ENCODE measurements around the gene MAP3K2.
A peak's percentile ranks its signal among the peaks of the same experiment; 100 is the strongest.

Gene MAP3K2

DNA sequence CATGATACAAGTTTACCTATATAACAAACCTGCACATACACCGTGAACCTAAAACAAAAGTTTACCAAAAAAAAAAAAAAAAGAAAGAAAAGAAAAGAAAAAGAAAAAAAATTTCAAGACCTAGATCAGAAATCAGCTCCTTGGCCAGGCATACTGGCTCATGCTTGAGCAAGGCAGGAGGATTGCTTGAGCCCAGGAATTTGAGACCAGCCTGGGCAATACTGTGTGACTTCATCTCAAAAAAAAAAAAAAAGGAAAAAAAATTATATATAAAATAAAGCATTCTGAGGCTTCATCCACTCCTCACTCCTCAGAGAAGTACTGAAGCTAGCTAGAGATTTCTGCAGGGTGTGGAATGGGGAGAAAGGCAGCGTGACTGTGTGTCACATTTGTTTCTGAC lies 18.7 kb upstream of the MAP3K2 start:
- DNase-seq = no peak

DNA sequence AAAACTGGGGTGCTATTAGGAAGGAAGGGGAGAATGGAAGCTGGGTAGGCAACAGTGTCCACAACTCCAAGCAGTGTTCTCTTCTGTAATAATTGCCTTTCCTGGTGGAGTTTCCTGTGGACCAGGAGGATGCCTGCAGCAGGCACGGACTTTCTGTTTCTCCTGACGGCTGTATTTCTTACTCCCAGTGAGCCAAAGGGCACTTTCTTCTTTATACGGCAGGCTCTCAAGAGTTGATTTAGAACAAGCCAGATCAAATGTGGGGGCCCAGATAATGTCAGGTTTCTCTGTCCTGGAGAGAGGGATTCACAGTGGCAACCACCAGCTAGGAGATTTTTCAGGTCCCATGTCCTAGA lies 17.5 kb upstream of the MAP3K2 start:
- DNase-seq = no peak

DNA sequence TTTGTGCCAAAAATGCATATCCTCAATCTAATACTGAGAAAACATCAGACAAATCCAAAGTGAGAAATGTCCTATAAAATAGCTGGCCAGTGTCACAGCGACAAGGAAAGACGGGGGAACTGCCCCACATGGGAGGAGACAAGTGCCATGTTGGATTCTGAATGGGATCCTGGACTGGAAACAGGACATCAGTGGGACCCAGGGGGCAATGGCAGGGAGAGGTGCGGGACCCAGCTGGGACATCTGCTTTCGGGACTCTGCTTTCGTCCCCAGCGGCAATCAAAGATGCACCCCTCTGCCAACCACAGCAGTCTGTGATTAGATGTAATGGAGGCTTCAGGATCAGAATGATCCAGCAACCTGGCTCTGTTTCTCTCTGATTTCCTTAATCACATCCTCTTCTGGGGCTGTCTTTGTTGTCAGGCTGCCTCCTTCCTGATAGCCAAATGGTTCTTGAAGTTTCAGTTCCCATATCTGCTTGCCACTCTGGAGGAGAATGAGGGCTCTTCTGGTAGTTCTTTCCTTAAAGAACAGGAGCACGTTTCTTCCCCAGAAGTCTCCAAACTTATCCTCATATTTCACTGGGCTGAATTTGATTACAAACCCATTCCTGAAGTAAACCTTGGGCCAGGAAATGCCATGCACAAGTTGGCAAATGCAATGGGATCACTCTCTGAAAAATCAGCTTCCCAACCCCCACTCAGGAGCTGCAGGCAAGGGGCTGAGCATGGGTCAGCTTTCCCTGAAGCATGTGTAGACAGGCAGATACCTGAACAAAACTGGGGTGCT lies 16.9 kb upstream of the MAP3K2 start:
- DNase-seq = no peak

GRCh38 chr2:127403460-127403859 lies 15.7 kb upstream of the MAP3K2 start:
- no peak for DNase-seq

DNA sequence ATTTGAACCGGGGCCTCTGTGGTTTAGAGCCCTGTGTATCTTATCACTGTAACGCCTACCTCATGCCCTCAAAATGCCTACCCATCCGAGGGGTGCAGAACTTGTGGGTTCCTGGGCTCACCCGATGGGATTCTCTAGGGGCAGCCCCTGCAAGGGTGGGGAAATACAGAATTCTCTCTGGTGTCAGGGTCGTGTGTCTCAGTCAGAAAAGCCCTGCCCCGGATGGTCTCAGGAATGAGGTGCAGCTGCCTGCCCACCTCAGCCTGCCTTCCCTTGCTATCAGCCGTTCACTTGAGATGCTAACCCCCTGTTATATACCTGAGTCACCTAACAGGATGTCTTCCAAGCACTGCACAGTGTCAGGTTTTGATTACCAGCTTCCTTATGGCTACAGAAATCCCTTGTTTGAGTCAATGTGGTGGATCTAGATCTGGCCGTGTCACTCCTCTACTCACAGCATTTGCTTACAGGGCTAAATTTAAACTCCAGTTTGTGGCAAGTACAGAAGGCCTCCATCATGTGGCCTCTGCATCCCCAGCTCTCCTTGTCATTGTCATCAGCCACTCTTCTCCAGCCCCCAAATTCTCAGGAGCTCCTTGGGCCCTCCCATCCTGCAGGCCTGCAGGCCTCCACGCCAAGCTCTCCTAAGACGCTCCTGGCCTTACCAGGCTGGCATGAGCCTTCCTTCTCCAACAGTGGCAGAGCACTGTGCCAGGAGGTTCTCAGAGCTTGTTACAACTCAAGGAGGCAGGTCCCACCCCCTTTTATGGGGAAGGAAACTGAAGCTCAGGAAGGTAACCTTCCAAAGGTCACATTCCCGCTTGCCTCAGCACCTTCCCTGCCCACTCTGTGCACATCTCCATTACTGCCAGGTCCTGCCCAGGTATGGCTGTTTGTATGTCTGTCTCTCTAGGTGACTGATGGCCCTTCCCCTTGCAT lies 14.3 kb upstream of the MAP3K2 start:
- no peak for DNase-seq

- no peak for DNase-seq
Observed at GRCh38 chr2:127400897-127401756, 13.4 kb upstream of the MAP3K2 start.

- no peak for DNase-seq
Observed at GRCh38 chr2:127400533-127400896, 12.7 kb upstream of the MAP3K2 start.

DNA sequence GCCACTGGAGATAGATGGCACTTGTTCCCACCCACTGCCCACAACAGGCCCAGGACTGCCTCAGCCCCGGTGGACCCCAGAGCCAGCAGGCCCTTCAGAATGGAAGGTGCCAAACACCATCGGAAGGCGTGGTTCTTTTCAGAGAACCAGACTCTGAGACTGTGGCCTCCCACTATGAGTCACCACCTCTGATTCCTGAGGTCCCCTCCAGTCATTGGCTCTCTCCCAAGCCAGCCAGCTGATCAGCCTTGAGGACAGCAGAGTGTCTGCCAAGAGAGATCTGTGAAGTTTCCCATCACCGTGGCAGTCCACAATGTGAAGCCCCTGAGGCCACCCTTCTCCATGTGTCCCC lies 10.4 kb upstream of the MAP3K2 start:
- peak; percentile 76 for DNase-seq

DNA sequence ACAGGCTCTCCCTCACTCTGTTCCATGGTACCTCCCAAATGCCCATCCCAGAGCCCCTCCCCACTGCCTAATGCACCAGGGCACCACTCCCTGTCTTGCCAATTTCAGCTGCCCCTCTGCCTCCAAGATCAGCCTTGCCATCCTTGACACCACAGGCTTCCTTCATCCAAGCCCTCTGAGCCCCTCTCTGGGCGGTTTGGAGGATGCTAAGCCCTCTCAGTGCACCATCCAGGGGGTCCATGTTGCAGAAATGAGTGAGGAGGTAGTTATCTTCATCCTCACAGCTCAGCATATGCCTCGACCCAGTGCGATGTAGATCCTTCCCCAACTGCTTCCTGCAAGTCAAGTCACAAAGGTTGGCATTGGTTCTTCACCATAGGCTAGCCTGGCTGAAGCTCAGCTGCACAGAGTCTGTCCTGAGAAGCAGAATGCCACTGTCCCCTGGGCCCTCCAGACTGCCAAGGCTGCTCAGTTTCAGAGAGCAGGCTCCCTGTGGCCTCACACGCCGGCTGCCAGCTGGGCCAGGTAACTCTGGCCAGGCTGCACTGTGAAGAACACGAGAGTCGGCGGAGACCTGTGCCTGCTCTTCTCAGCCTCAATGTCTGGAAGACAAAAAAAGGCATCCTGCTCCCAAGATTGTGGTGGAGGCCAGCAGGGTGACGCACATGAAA lies 9.9 kb upstream of the MAP3K2 start:
- DNase-seq = no peak

GRCh38 chr2:127394492-127394891 lies 6.7 kb upstream of the MAP3K2 start:
- no peak for DNase-seq

- DNase-seq = no peak
Observed at GRCh38 chr2:127392828-127393578, 5.2 kb upstream of the MAP3K2 start.

DNA sequence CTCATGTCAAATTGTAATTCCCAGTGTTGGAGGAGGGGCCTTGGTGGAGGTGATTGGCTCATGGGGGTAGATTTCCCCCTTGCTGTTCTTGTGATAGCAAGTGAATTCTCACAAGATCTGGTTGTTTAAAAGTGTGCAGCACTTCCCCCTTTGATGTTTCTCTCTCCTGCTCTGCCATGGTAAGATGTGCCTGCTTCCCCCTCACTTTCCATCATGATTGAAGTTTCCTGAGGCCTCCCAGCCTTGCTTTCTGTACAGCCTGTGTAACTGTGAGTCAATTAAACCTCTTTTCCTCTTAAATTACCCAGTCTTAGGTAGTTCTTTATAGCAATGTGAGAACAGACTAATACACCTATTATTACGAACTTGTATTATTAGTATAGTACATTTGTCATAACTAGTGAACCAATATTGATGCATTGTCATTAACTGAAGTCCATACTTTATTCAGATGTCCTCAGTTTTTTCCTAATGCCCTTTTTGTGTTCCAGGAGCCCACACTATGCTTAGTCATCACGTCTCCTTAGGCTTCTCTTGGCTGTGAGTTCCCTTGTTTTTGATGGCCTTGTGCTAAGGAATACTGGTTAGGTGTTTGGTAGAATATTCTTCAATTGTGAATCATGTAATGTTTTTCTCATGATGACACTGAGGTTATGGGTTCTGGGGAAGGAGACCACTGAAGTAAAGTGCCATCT lies 4.5 kb upstream of the MAP3K2 start:
- no peak for DNase-seq

- DNase-seq = no peak
Observed at GRCh38 chr2:127389778-127390435, 2.1 kb upstream of the MAP3K2 start.

GRCh38 chr2:127388423-127389164 lies 819 bp upstream of the MAP3K2 start:
- DNase-seq = no peak

GRCh38 chr2:127386764-127387654 lies 766 bp downstream of the MAP3K2 start:
- peak; percentile 75 for DNase-seq

- no peak for DNase-seq
Observed at GRCh38 chr2:127386246-127386645, 1.5 kb downstream of the MAP3K2 start.

GRCh38 chr2:127384529-127384928 lies 3.2 kb downstream of the MAP3K2 start:
- no peak for DNase-seq

DNA sequence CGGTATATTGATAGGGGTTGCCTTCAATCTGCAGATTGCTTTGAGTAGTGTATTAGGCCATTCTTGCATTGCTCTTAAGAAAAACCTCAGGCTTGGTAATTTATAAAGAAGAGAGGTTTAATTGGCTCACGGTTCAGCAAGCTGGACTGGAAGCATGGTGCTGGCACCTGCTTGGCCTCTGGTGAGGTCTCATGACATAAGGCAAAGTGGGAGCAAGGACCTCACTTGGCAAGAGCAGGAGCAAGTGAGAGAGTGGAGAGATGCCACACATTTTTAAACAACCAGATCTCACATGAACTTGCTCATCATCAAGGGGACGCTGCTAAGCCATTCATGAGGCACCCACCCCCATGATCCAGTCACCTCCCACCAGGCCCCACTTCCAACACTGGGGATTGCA lies 4.9 kb downstream of the MAP3K2 start:
- DNase-seq = no peak

DNA sequence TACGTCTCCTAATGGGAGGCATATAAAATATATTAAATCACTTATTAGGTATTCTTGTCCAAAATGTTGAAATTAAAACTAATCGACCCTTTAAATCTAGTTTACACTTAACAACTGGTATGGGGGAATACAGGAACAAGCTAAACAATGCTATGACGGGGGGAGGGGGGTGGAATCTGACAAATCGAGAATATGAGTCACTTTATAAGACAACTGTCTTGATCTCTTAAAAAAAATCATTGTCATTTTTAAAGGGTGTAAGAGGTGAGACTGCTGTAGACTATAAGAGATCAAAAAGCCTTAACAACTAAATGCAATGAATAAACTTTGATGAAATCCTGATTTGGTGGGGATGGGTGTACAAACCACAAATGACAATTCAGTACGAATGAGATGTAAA lies 6.0 kb downstream of the MAP3K2 start:
- DNase-seq = no peak

Measured in kidney glomerular epithelial cell (primary cell).